ENCODE measurements around the gene SEPTIN8.

The SEPTIN8 gene

GRCh38 chr5:132718544-132719312, 58.3 kb downstream of the SEPTIN8 start:
- in situ Hi-C loops (cut with HindIII; ENCODE audit: low sequenced_read_pairs), result no loop called here
- no peak for DNase-seq (ENCODE audit: low read depth)
- no peak overlapping the region for H3K4me3 ChIP-seq (ENCODE audit: low read depth, low read length)
- TF ChIP-seq CTCF (IDR thresholded peaks at IDR 0.05; ENCODE audit: low read depth, low read length, missing control alignments), result no peak

DNA sequence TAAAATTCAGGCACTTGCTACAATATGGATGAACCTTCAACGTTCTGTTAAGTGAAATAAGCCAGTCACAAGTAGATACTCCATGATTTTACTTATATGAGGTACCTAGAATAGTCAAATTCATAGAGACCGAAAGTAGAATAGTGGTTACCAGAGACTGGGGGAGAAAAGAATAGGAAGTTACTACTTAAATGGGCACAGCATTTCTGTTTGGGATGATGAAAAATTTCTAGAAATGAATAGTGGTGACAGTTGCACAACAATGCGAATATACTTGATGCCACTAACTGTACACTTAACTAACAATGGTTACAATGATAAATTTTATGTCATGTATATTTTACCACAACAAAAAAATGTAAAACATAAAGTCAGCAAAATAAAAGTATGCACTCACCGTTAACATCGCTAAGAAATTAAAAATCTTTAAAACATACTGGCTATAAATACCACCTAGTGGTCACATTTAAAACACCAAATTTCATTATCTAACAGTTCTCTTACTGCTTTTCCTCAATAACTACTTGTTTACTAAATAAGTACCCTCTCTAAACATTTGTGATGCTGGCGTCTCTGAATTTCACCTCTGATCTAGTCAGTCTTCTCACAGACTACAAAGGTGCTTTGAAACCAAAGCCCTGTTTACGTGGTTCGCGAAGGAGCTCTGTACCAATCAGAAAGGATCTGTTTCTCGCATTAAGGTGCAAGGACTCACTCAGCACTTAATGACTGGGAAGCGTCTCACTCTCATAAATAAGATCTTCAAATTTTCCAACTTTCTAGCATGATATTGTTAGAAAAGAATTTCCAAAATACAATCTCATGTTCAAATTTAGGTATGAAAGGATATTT, 62.4 kb downstream of the SEPTIN8 start:
- in situ Hi-C loops (cut with HindIII; ENCODE audit: low sequenced_read_pairs), result no loop called here
- DNase-seq (ENCODE audit: low read depth), result no peak
- no peak overlapping the region for H3K4me3 ChIP-seq (ENCODE audit: low read depth, low read length)
- peak; percentile 15 for TF ChIP-seq CTCF (IDR thresholded peaks at IDR 0.05; ENCODE audit: low read depth, low read length, missing control alignments)

- no peak for DNase-seq (ENCODE audit: low read depth)
- in situ Hi-C loops (cut with HindIII; ENCODE audit: low sequenced_read_pairs), result no loop called here
- TF ChIP-seq CTCF (IDR thresholded peaks at IDR 0.05; ENCODE audit: low read depth, low read length, missing control alignments), result no peak
- H3K4me3 ChIP-seq (ENCODE audit: low read depth, low read length), result no peak overlapping the region
Measured at GRCh38 chr5:132708645-132709044, 68.4 kb downstream of the SEPTIN8 start.

DNA sequence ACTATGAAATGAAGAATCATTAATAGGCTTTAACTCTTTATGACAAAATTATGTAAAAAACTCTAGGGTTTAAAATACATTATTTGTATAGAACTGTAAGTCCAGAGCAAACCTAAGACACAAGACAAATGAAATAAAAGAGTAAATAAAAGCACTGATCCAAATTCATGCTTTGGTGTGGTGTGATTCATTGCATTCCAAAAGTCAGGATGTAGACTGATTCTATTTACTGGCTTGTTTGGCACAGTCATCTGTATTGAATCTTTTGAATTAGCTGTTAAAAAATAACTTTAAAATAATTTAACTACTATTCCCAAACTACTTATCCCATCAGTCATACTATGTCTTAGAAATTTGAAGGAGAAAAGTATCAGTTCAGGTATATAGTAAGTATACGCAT, 72.2 kb downstream of the SEPTIN8 start:
- TF ChIP-seq CTCF (IDR thresholded peaks at IDR 0.05; ENCODE audit: low read depth, low read length, missing control alignments), result no peak
- H3K4me3 ChIP-seq (ENCODE audit: low read depth, low read length), result no peak overlapping the region
- in situ Hi-C loops (cut with HindIII; ENCODE audit: low sequenced_read_pairs), result no loop called here
- no peak for DNase-seq (ENCODE audit: low read depth)

All from astrocyte of the cerebellum (primary cell).